ENCODE results near the gene FAM118B.

The FAM118B gene

DNA sequence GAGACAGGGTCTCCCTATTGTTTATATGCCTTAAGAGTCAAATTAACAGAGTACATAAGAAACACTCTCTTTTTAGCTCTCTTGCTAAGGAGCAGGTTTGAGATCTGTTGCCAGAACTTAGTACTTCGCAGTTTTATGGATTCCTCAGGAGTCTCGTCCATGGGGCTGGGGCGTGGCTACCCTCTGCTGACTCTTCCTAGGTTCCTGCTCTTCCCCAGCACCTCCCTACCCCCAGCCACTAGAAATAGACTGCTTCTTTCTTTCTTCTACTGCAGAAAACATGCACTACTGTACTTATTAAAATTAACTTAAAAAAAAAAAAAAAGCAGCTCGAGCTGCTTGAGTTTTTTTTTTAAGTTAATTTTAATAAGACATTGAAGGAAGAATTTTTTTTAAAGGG is 8.0 kb downstream of the FAM118B start:
- no peak overlapping the region for H2AFZ ChIP-seq (ENCODE audit: low read length)
- no peak overlapping the region for H3K27ac ChIP-seq (ENCODE audit: low read depth, low read length, poor library complexity, severe bottlenecking)
- 0 out of 2 replicates have a peak, but pooled peaks cover 1% of the 10 kb centered on the region for H3K79me2 ChIP-seq (ENCODE audit: insufficient read depth, low read length)
- H3K4me3 ChIP-seq (ENCODE audit: low read depth, low read length, poor library complexity, severe bottlenecking), result no peak overlapping the region
- no peaks in the 10 kb centered on the region for H3K9me3 ChIP-seq (ENCODE audit: low read length)
- no peaks in the 10 kb centered on the region for H3K9me2 ChIP-seq (ENCODE audit: low read depth, low read length)
- H3K27me3 ChIP-seq (ENCODE audit: insufficient read depth, low read length), result no peaks in the 10 kb centered on the region
- no peaks in the 10 kb centered on the region for H3F3A ChIP-seq (ENCODE audit: insufficient read depth, low read length)
- peaks cover 15% of the 10 kb centered on the region for H3K4me1 ChIP-seq (ENCODE audit: insufficient read depth, low read length, severe bottlenecking)
- no peak overlapping the region for H3K9ac ChIP-seq (ENCODE audit: low read length)
- no peaks in the 10 kb centered on the region for H4K20me1 ChIP-seq (ENCODE audit: insufficient read depth, low read length)
- no peak for TF ChIP-seq EZH2 (IDR thresholded peaks at IDR 0.05; ENCODE audit: borderline replicate concordance, low read length)
- TF ChIP-seq, protein P1, sequence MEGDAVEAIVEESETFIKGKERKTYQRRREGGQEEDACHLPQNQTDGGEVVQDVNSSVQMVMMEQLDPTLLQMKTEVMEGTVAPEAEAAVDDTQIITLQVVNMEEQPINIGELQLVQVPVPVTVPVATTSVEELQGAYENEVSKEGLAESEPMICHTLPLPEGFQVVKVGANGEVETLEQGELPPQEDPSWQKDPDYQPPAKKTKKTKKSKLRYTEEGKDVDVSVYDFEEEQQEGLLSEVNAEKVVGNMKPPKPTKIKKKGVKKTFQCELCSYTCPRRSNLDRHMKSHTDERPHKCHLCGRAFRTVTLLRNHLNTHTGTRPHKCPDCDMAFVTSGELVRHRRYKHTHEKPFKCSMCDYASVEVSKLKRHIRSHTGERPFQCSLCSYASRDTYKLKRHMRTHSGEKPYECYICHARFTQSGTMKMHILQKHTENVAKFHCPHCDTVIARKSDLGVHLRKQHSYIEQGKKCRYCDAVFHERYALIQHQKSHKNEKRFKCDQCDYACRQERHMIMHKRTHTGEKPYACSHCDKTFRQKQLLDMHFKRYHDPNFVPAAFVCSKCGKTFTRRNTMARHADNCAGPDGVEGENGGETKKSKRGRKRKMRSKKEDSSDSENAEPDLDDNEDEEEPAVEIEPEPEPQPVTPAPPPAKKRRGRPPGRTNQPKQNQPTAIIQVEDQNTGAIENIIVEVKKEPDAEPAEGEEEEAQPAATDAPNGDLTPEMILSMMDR (IDR thresholded peaks at IDR 0.05; ENCODE audit: low read length), result no peak
- H3K4me2 ChIP-seq (ENCODE audit: low read length), result no peak overlapping the region
- 0 out of 2 replicates have a peak, but pooled peaks cover 5% of the 10 kb centered on the region for H3K36me3 ChIP-seq (ENCODE audit: insufficient read depth, low read length)

DNA sequence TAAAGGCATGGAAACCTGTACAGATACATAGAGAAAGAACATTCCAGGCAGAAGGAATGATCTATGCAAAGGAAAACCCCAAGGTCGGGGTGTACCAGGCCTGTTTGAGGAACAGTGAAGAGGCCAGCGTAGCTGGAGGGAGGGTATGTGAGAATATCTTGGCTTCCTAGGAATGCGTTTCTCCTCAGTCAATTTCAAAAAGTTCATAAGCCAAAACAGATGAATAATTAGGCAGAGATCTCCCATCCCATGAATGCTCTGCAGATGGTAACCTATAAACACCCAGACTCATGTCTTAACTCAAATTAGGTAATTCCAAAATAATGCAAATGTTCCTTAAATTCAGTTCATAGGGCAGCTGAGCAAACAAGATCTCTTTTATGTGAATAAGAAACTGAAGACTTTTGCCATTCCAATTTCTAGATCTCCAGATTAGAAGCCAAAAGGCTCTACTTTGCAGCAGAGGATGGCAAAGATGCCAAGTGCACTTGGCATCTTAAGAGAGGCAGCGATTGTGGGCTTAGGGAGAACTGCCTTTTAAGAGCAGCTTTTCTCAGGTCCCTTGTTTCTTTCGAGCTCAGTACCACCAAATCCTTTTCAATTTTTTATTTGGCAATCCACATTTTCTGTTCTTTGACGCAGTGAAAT is 13.2 kb downstream of the FAM118B start:
- Histone ChIP-seq H3K4me1 (ENCODE audit: insufficient read depth, low read length, severe bottlenecking) (no peaks in the 10 kb centered on the region), H3K36me3 (ENCODE audit: insufficient read depth, low read length) (0 out of 2 replicates have a peak, but pooled peaks cover 5% of the 10 kb centered on the region), H3K9me3 (ENCODE audit: low read length) (no peaks in the 10 kb centered on the region), H3K79me2 (ENCODE audit: insufficient read depth, low read length) (peaks cover 3% of the 10 kb centered on the region; the same call in 1 of the 2 replicates), H3K4me2 (ENCODE audit: low read length) (no peak overlapping the region), H3K27me3 (ENCODE audit: insufficient read depth, low read length) (no peaks in the 10 kb centered on the region), H3K9ac (ENCODE audit: low read length) (no peak overlapping the region), H2AFZ (ENCODE audit: low read length) (no peak overlapping the region), H3F3A (ENCODE audit: insufficient read depth, low read length) (no peaks in the 10 kb centered on the region), H3K9me2 (ENCODE audit: low read depth, low read length) (no peaks in the 10 kb centered on the region), H3K27ac (ENCODE audit: low read depth, low read length, poor library complexity, severe bottlenecking) (no peak overlapping the region), H3K4me3 (ENCODE audit: low read depth, low read length, poor library complexity, severe bottlenecking) (no peak overlapping the region), H4K20me1 (ENCODE audit: insufficient read depth, low read length) (no peaks in the 10 kb centered on the region)
- TF ChIP-seq, protein P1 (IDR thresholded peaks at IDR 0.05; ENCODE audit: low read length), result no peak
- TF ChIP-seq EZH2 (IDR thresholded peaks at IDR 0.05; ENCODE audit: borderline replicate concordance, low read length), result no peak

DNA sequence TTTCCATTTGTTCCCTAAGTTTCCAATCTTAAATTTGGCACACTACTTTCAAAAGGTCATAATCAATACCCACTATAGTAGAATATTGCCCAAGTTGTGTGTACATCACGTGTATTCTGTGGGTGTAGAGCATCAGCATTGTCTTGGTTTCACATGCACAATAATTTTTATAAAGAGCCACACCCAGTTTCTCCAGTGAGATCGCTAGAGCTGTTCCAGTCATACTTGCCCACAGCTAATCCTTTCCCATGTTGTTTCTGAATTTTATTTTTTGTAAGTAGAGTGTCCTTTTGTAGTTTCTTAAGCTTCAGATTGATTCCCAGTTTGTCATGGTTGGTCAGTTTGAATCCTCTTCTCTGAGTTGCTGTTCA is 13.7 kb downstream of the FAM118B start:
- no peaks in the 10 kb centered on the region for H3K9me2 ChIP-seq (ENCODE audit: low read depth, low read length)
- no peak overlapping the region for H3K4me2 ChIP-seq (ENCODE audit: low read length)
- H3K9ac ChIP-seq (ENCODE audit: low read length), result no peak overlapping the region
- no peaks in the 10 kb centered on the region for H3K9me3 ChIP-seq (ENCODE audit: low read length)
- no peak overlapping the region for H2AFZ ChIP-seq (ENCODE audit: low read length)
- H3K27ac ChIP-seq (ENCODE audit: low read depth, low read length, poor library complexity, severe bottlenecking), result no peak overlapping the region
- no peak overlapping the region for H3K4me3 ChIP-seq (ENCODE audit: low read depth, low read length, poor library complexity, severe bottlenecking)
- no peaks in the 10 kb centered on the region for H4K20me1 ChIP-seq (ENCODE audit: insufficient read depth, low read length)
- H3K79me2 ChIP-seq (ENCODE audit: insufficient read depth, low read length), result peaks cover 3% of the 10 kb centered on the region; the same call in 1 of the 2 replicates
- no peaks in the 10 kb centered on the region for H3K27me3 ChIP-seq (ENCODE audit: insufficient read depth, low read length)
- 0 out of 2 replicates have a peak, but pooled peaks cover 5% of the 10 kb centered on the region for H3K36me3 ChIP-seq (ENCODE audit: insufficient read depth, low read length)
- H3K4me1 ChIP-seq (ENCODE audit: insufficient read depth, low read length, severe bottlenecking), result no peaks in the 10 kb centered on the region
- TF ChIP-seq EZH2 (IDR thresholded peaks at IDR 0.05; ENCODE audit: borderline replicate concordance, low read length), result no peak
- TF ChIP-seq, protein P1 (IDR thresholded peaks at IDR 0.05; ENCODE audit: low read length), result no peak
- H3F3A ChIP-seq (ENCODE audit: insufficient read depth, low read length), result no peaks in the 10 kb centered on the region
